Lung microvascular endothelial cell (primary cell): ENCODE data around the gene C10orf53. TPM values are rescaled to one million over a fixed set of nuclear protein-coding genes. Genes with fewer than 3 reads are reported as not detected.
"Not testable (repeated sequence)": the region's sequence is repeated elsewhere in the genome, so short reads cannot be mapped to it uniquely, and the experiment has no call there.

Experiments used
- DNase-seq, 2 donors: peaks; one replicate each; pipeline versions ENCODE4 v3.0.0 to v3.0.0-alpha.2; 2010; ENCODE audit warnings: low read depth in 2 of 2
- total RNA-seq: library from RNA; depleted of rRNA; stranded (reverse); fragments of >200 nt; gene quantifications from 2 replicates; pipeline ENCODE4 v1.2.1, GENCODE V29; 2014

Gene C10orf53
- total RNA-seq, 1 donor from 2014 or later: not detected

- DNase-seq: no peak
Observed at GRCh38 chr10:49652421-49653272, 26.8 kb upstream of the C10orf53 start.

- DNase-seq: no peak
Observed at GRCh38 chr10:49653273-49653929, 26.1 kb upstream of the C10orf53 start.

GRCh38 chr10:49654036-49654693 lies 25.3 kb upstream of the C10orf53 start:
- no peak for DNase-seq

GRCh38 chr10:49655099-49655498 lies 24.4 kb upstream of the C10orf53 start:
- no peak for DNase-seq

- no peak for DNase-seq
Observed at GRCh38 chr10:49656845-49657493, 22.5 kb upstream of the C10orf53 start.

- no peak for DNase-seq
Observed at GRCh38 chr10:49657606-49658005, 21.8 kb upstream of the C10orf53 start.

GRCh38 chr10:49661140-49661856 lies 18.2 kb upstream of the C10orf53 start:
- no peak for DNase-seq

GRCh38 chr10:49662169-49662830 lies 17.2 kb upstream of the C10orf53 start:
- DNase-seq: no peak

- no peak for DNase-seq
Observed at GRCh38 chr10:49663596-49663995, 15.9 kb upstream of the C10orf53 start.

- no peak for DNase-seq
Observed at GRCh38 chr10:49664006-49664841, 15.2 kb upstream of the C10orf53 start.

- DNase-seq: no peak
Observed at GRCh38 chr10:49664842-49665355, 14.6 kb upstream of the C10orf53 start.

- DNase-seq: no peak
Observed at GRCh38 chr10:49666054-49666615, 13.3 kb upstream of the C10orf53 start.

- no peak for DNase-seq
Observed at GRCh38 chr10:49666685-49667084, 12.8 kb upstream of the C10orf53 start.

- no peak for DNase-seq
Observed at GRCh38 chr10:49667991-49668390, 11.5 kb upstream of the C10orf53 start.

GRCh38 chr10:49668684-49669083 lies 10.8 kb upstream of the C10orf53 start:
- DNase-seq: no peak

GRCh38 chr10:49678827-49679479 lies 498 bp upstream of the C10orf53 start:
- no peak for DNase-seq

- DNase-seq: not testable (repeated sequence)
Observed at GRCh38 chr10:49682449-49682848, 3.0 kb downstream of the C10orf53 start.

GRCh38 chr10:49682879-49683278 lies 3.4 kb downstream of the C10orf53 start:
- DNase-seq: no peak

- DNase-seq: no peak
Observed at GRCh38 chr10:49686651-49687050, 7.2 kb downstream of the C10orf53 start.
